ENCODE results near the gene APOC1.
"Not testable (repeated sequence)": the region's sequence is repeated elsewhere in the genome, so short reads cannot be mapped to it uniquely, and the experiment has no call there.

APOC1 gene

GRCh38 chr19:44911896-44912295 is 2.5 kb upstream of the APOC1 start:
- in situ Hi-C loops (cut with HindIII; ENCODE audit: low sequenced_read_pairs), result loop anchor here (10.0 kb wide), 1 partner anchor 63 kb away; no protein-coding TSS in a partner anchor

DNA sequence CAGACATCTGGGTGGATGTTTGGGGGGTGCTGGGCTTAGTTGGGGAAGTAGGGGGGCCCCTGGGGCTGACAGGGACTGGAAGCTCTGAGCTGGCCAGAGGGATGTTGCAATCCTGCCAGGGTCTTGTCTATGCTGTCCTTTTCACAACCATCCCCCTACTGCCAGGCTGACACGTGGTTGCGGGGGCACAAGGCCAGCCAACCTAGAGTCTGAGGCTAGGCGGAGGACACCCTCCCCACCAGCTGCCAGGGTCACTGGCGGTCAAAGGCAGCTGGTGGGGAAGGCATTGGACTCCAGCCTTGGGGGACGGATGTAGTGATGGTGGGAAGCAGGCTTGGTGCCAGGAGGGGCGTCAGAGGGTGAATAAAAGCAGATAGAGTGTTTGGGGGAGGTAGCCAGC is 1.6 kb upstream of the APOC1 start:
- in situ Hi-C loops (cut with HindIII; ENCODE audit: low sequenced_read_pairs), result loop anchor here (10.0 kb wide), 1 partner anchor 62 kb away; no protein-coding TSS in a partner anchor

DNA sequence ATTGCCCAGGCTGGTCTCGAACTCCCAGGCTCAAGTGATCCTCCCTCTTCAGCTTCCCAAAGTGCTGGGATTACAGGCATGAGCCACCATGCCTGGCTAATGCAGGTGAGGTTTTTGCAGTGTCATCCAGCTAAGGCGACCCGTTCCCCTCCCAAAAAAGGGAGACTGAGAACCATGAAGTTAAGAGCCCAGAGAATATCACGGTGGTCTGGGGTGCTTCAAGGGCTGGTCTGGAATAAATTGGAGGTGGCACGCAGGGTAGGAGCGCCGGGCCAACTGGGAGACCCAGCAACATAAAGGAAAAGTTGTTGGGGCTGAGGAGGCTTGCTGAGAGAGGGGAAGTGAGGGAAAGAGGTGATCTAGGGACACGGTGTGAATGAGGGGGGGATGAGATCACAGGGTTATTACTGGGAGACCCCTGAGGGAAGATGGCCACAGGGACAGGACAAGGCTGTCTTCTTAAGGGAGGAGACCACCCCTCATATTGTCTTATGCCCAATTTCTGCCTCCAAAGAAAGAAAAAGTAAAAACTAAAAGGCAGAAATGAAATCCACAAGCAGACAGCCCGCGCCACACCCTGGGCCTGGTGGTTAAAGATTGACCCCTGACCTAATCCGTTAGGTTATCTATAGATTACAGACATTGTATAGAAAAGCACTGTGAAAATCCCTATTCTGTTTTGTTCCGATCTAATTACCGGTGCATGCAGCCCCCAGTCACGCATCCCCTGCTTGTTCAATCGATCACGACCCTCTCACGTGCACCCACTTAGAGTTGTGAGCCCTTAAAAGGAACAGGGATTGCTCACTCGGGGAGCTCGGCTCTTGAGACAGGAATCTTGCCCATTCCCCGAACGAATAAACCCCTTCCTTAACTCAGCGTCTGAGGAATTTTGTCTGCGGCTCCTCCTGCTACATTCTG is 636 bp upstream of the APOC1 start:
- in situ Hi-C loops (cut with HindIII; ENCODE audit: low sequenced_read_pairs), result loop anchor here (10.0 kb wide), 1 partner anchor 61 kb away; no protein-coding TSS in a partner anchor

- in situ Hi-C loops (cut with HindIII; ENCODE audit: low sequenced_read_pairs), result no loop called here
Observed at GRCh38 chr19:44924243-44924725, 9.9 kb downstream of the APOC1 start.

DNA sequence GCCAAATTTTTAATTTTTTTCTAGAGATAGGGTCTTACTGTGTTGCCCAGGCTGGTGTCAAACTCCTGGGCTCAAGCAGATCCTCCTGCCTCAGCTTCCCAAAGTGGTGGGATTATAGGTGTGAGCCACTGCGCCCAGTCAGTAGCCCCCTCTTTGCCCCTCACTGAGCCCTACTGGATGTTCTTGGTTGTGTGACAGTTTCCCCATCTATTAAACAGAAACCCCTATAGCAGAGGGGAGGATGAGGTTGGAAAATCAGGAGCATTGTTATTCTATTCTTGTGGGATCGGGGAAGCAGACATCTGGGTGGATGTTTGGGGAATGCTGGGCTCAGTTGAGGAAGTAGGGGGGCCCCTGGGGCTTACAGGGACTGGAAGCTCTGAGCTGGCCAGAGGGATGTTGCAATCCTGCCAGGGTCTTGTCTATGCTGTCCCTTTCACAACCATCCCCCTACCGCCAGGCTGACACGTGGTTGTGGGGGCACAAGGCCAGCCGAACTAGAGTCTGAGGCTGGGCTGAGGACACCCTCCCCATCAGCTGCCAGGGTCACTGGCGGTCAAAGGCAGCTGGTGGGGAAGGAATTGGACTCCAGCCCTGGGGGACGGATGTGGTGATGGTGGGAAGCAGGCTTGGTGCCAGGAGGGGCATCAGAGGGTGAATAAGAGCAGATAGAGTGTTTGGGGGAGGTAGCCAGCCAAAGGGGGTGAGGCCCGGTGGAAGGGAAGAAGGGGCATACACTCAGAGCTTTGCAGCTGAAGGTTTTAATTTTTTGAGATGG is 10.9 kb downstream of the APOC1 start:
- in situ Hi-C loops (cut with HindIII; ENCODE audit: low sequenced_read_pairs), result no loop called here

- in situ Hi-C loops (cut with HindIII; ENCODE audit: low sequenced_read_pairs), result not testable (repeated sequence)
Observed at GRCh38 chr19:44926245-44927077, 12.1 kb downstream of the APOC1 start.

- in situ Hi-C loops (cut with HindIII; ENCODE audit: low sequenced_read_pairs), result no loop called here
Observed at GRCh38 chr19:44927746-44928145, 13.3 kb downstream of the APOC1 start.

- in situ Hi-C loops (cut with HindIII; ENCODE audit: low sequenced_read_pairs), result no loop called here
Observed at GRCh38 chr19:44930088-44930487, 15.7 kb downstream of the APOC1 start.

- in situ Hi-C loops (cut with HindIII; ENCODE audit: low sequenced_read_pairs), result no loop called here
Observed at GRCh38 chr19:44931541-44931940, 17.1 kb downstream of the APOC1 start.

DNA sequence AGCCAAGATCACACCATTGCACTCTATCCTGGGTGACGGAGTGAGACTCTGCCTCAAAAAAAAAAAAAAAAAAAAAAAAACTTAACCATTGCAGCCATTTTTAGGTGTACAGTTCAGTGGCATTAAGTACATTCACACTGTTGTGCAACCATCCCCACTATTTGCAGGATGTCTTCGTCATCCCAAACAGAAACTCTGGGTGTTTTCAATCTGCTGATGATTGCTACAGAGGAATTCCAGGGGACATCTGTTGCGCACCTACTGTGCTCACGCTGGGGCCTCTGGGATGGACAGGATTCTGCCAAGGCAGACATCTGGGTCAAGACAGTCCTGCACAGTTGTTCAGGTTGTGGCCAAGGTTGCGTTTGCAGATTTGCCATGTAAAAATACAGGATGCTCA is 25.3 kb downstream of the APOC1 start:
- in situ Hi-C loops (cut with HindIII; ENCODE audit: low sequenced_read_pairs), result no loop called here

DNA sequence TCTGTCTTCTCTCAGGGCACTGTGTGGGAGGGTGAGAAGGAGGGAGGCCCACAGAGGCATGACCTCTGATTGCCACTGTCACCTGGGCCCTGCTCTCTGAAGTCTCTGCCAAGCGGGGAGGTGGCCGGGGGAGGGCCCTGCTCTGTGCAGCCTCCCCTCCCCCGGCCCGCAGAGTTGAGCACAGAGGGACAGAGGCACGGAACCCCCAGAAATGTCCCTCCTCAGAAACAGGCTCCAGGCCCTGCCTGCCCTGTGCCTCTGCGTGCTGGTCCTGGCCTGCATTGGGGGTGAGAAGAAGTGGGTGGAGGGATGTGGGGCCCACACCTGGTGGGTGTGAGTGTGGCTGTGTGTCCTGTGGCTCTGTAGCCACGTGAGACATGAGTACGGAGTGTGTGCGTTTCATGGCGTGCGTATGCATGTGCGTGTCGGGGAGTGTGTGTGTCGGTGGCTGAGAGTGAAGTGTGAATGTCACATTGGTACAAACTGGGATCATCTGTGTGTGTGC is 27.7 kb downstream of the APOC1 start, which contains the start of gene APOC4:
Gene APOC4, plus strand, starts transcription at position 171 of the 505 bp plus-strand sequence. Its CDS starts 41 bp downstream, at position 212.
- in situ Hi-C loops (cut with HindIII; ENCODE audit: low sequenced_read_pairs), result no loop called here

GRCh38 chr19:44943801-44944249 is 29.4 kb downstream of the APOC1 start:
- in situ Hi-C loops (cut with HindIII; ENCODE audit: low sequenced_read_pairs), result no loop called here

DNA sequence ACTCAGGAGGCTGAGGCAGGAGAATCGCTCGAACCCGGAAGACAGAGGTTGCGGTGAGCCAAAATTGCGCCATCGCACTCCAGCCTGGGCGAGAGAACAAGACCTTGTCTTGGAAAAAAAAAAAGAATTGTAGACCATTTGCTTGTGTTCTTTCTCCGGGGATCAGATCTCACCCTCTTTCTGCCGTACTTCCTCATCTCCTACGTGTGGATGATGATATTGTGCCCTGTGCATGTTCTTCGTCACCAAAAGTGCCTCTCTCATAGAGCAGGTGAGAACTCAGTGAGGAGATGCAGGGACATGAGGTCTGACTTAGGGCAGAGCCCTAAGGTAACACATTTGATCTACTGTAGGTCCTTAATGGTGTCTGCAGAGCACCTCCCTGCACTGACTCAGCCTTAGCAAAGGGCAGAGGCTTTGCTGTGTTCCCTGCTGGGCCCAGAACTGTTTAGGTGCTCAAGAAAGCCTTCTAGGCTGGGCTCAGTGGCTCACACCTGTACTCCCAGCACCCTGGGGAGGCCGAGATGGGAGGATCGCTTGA is 32.7 kb downstream of the APOC1 start:
- in situ Hi-C loops (cut with HindIII; ENCODE audit: low sequenced_read_pairs), result no loop called here

- in situ Hi-C loops (cut with HindIII; ENCODE audit: low sequenced_read_pairs), result no loop called here
Observed at GRCh38 chr19:44948237-44948636, 33.8 kb downstream of the APOC1 start.

DNA sequence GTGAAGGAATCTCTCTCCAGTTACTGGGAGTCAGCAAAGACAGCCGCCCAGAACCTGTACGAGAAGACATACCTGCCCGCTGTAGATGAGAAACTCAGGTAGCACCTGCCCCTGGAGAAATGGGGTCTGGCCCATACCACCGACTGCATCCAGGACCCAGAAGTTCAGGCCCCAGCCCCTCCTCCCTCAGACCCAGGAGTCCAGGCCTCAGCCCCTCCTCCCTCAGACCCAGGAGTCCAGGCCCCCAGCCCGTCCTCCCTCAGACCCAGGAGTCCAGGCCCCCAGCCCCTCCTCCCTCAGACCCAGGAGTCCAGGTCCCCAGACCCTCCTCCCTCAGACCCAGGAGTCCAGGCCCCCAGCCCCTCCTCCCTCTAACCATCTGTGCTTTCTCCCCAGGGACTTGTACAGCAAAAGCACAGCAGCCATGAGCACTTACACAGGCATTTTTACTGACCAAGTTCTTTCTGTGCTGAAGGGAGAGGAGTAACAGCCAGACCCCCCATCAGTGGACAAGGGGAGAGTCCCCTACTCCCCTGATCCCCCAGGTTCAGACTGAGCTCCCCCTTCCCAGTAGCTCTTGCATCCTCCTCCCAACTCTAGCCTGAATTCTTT is 34.5 kb downstream of the APOC1 start:
- in situ Hi-C loops (cut with HindIII; ENCODE audit: low sequenced_read_pairs), result no loop called here

- in situ Hi-C loops (cut with HindIII; ENCODE audit: low sequenced_read_pairs), result no loop called here
Observed at GRCh38 chr19:44949550-44949949, 35.1 kb downstream of the APOC1 start.

DNA sequence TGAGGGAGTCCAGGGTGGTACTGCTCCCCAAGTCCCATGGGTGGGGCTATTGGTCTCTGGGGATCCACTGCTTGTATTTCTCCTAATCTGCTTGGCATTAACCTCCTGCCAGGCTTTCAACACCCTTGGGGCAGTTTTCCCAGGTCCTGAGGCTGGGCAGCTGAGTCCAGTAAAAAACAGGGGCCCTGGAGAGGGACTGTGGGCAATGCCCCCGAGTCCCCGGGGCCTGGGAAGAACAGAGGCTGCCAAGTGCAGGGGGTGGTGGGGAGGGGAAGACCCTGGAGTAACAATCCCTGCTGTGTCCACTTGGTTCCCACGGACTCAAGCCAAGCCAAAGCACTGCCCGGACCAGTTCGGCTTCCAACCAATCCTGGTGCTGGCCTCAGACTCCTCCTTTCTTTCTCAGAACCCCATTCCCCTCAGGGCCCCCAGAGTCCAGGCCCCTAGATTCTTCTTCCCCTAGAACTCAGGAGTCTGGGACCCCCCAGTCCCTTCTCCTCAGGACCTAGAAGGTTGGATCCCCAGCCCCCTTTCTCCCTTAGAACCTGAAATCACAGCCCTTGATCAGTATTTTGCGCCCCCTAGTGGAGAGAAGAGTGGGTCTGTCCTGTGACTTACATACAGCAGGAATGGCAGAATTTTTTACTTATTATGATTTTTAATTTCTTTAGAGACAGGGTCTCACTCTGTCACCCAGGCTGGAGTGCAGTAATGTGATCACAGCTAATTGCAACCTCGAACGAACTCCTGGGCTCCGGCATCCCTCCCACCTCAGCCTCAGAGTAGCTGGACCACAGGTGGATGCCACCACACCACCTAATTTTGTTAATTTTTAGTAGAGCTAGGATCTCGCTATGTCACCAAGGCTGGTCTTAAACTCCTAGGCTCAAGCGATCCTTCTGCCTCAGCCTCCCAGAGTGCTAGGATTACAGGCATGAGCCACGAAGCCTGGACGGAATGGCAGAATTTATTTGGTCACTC is 37.1 kb downstream of the APOC1 start:
- in situ Hi-C loops (cut with HindIII; ENCODE audit: low sequenced_read_pairs), result loop anchor here (5.0 to 10.0 kb wide), 4 partner anchors 54 to 283 kb away; partner anchors contain the start of gene BCAM

DNA sequence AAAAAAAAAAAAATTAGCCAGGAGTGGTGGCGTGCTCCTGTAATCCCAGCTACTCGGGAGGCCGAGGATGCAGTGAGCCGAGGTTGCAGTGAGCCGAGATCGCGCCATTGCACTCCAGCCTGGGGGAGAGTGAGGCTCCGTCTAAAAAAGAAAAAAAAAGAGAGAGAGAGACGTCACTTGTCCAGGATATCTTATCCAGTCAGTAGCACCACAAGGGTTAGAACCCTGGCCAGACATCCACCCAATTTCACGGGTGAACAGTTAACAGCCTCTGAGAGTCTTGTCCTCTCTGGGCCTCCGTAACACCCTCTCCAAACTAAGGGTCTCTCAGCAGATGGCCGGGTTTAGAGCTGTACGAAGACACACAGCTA is 39.9 kb downstream of the APOC1 start:
- in situ Hi-C loops (cut with HindIII; ENCODE audit: low sequenced_read_pairs), result loop anchor here (5.0 to 10.0 kb wide), 4 partner anchors 57 to 281 kb away; partner anchors contain the start of gene BCAM
